NCI-H1930 (cell line): Measurements from ENCODE around the gene NOTUM.

ENCODE experiments used
- DNase-seq, 2 experiments: peaks; one replicate each; lab custom pipeline; 2025; lab: John Stamatoyannopoulos, UW

The NOTUM gene

GRCh38 chr17:81961087-81961511 is at the start of gene NOTUM:
NOTUM (minus strand) TSS chr17:81961187; CDS start chr17:81960909, 278 bp downstream.
- no peak for DNase-seq

DNA sequence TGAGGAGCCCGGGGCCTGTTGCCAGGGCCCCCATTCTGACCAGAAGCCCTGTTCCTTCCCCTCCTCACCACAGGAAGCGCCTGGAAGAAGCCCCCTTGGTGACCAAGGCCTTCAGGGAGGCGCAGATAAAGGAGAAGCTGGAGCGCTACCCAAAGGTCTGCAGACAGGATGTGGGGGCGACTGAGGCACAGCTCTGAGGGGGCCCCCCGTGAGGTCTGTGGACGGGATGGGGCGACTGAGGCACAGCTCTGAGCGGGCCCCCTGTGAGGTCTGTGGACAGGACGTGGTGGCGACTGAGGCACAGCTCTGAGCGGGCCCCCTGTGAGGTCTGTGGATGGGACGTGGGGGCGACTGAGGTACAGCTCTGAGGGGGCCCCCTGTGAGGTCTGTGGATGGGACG is 48.4 kb upstream of the NOTUM start:
- no peak for DNase-seq

DNA sequence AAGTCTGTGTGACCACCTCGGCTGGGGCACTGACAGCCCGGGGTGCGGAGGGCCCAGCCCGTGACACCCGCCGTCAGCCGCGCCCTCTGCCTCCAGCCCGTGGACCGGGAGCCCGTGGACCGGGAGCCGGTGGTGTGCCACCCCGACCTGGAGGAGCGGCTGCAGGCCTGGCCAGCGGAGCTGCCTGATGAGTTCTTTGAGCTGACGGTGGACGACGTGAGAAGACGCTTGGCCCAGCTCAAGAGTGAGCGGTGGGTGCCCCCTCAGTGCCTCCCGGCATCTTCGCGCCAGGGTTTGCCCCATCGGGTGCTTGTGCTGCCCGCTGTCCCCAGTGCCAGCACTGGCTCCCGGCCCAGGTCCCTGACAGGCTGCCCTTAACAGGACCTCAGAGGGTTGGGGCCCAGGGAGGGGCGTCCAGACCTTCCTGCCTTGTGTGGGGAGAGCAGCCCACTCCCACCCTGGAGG is 48.0 kb upstream of the NOTUM start:
- no peak for DNase-seq

DNA sequence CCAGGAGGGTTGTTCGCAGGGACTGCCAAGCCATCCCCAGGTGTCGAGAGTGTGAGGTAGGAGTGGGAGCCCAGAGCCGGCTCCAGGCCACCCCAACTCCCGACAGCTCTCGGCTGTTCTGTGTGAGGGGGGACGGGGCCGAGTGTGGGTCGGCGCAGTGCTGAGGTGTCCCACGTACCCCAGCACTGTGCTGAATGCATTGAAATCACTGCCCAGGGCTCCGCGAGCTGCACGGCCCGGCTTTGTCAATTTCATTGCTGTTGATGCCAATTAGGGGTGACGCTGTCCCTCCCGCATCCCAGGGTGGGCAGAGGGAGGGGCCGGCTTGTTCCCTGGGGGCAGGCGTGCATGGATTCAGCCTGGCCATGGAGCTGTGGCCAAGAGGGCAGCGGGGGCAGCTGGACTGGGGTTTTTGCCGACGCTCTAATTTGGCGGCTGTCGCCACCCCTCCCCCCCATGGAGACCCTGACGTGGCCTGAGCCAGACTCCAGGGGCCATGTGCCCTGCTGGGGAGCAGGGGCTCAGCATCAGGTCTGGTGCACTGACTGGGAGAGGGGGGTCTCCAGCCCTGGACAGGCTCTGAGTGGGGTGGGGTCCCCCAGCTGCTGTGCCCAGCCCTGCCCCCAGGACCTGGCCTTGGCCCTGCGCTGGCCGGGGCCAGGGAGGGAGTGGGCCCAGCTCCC is 47.4 kb upstream of the NOTUM start:
- no peak for DNase-seq

- DNase-seq: no peak
Observed at GRCh38 chr17:82007495-82008257, 46.7 kb upstream of the NOTUM start.

GRCh38 chr17:82007228-82007494 is 46.2 kb upstream of the NOTUM start:
- no peak for DNase-seq

DNA sequence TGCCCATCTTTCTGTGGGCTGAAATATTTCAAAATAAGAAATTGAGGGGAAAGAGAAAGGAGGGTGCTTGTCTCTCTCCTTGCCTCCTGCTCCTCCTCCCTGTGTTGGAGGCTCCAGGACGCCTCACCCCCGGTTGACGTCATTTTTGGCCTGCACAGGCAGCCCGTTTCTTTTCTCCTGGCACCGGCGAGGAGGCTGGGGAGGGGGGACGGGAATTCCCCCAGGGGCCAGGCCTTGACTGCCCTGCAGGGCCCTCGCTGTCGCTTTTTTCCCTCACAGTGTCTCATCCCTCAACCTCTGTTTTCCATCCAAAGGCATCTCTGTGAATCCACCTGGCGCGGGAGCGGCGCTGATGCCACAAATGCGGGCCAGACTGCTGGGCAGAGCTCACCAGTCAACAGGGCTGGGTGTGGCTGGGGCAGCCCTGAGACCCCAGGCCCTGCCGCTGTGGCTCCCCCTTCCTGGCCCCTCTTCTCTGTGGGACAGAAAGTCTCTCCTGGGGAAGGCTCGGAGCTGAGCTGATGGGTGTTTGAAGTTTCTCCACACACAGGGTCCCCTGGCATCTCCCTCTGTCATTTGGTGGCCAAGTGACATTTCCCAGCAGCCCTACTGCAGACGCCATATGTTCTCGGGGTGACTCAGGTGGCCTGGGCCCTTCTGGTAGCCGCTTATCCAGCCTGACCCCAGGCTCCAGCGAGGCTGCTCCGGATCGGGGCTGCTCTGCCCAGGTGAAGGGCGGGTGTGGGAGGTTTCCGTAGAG is 45.7 kb upstream of the NOTUM start:
- DNase-seq: no peak

DNA sequence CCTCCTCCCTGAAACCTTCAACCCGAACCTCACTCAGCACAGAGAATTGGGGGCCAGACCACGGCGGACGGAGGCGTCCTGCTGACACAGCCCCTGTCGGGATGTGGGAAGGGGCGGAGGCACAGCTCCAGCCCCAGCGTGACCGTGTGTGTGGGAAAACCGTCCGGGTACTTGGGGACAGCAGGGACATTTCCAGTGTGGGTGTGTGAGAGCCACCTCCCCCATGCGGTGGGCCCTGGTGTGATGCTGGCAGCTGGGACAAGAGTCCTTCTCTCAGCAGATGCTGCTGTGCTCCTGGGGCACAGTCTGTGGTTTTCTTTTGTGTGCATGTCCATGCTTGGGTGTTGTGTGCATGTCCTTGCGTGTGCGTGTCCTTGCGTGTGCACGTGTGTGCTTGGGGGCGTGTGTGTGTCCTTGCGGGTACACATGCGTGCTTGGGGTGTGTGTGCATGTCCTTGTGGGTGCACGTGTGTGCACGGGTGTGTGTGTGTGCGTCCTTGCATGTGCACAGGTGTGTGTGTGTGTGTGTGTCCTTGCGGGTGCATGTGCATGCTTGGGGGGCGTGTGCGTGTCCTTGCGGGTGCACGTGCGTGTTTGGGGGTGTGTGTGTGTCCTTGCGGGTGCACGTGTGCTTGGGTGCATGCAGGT is 44.8 kb upstream of the NOTUM start:
- no peak for DNase-seq

DNA sequence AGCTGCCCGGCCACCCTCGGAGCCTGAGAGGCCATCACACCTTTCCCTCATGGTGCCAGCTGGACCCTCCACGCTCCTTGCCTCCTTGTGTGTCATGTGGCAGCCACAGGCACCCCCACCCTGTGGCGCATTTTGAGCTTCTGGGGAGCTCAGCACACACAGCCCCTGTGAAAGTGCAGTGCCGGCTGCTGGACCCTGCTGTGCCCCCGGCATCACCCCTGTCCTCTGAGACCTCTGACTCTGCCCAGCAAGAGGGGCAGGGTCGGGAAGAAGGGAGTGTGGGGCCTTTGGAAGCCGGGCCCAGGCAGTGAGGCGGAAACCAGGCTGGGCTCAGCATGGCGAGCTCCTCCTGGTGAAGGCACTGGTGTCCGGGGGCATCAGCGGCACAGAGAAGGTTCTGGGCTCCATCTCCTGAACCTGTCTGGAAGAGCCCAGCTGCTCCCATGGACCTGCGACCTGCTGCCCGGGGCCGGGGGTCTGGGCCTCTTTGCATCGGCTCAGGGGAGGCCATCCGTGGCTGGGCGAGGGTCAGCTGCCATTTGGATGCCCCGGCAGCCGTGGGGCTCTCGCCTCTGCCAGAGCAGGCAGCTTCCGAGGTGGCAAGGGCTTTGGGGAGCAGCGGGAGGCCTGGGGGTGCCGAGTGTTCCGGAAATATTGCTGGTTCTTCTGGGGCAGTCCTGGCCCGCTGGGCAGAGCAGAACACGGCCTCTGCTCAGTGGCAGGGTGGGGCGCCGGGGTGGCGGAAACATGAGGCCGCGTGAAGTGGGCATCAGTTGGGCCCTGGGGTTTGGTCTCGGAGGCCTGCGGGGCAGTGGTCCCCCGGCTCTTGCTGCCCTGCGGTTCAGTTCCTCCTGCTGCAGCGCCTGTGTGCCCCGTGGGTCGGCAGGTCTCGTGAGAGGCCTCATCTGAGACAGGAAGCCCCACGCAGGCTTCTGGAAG is 43.8 kb upstream of the NOTUM start:
- no peak for DNase-seq

- no peak for DNase-seq
Observed at GRCh38 chr17:82003411-82004381, 42.7 kb upstream of the NOTUM start.

DNA sequence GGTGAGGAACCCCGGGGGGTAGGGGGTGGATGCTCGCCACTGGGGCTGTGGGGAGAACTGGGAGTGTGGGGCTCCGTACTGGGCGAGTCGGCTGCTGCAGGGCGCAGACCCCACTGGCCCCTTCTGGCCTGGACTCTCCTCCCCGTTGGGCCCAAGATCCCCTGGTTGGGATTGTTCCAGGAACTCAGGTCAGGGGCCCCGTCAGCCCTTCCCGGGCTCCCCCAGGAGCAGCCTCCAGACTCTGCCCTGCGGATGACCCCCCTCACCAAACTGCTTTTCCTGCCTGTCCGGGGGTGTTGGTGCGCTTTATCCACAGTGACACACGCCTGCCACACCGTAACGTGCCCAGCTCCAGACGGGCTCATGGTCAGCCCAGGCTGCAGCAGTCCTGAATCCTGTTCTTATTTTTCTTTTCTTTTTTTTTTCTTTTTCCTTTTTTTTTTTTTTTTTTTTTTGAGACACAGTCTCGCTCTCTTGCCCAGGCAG is 40.6 kb upstream of the NOTUM start:
- no peak for DNase-seq

DNA sequence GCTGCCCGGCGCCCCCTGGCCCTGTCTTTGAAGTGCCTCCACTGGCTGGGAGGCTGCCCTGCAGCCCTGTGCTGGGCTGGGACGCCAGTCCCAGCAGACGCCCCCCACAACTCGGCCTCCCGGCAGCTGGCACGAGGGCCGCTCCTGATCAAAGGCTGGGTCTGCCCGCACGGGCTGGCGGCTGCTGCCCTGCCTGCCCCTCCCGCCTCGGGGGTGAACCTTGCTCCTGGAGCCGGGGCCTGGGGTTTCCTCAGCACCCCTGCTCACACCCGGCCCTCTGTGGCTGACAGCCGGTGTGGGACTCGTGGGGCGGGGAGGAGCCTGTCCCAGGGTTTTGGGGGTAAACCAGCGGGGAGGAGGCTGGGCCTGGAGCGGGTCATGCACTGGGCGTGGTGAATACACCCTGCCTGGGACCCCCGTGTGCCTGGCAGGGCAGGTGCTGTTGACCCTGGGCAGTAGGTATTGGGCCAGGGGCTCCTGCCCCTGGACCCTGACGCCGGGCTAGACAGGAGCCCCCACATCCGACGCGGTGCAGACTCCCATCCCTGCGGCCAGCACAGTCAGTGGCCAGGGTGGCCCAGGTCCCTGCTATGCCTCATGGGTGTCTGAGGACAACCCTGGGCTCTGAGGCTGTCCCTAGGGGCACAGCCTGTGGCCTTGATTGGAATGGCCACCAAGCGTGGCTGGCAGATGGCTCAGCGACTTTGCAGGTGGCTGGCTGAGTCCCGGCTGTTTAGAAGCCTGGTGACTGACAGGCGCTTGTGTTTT is 40.0 kb upstream of the NOTUM start:
- no peak for DNase-seq

DNA sequence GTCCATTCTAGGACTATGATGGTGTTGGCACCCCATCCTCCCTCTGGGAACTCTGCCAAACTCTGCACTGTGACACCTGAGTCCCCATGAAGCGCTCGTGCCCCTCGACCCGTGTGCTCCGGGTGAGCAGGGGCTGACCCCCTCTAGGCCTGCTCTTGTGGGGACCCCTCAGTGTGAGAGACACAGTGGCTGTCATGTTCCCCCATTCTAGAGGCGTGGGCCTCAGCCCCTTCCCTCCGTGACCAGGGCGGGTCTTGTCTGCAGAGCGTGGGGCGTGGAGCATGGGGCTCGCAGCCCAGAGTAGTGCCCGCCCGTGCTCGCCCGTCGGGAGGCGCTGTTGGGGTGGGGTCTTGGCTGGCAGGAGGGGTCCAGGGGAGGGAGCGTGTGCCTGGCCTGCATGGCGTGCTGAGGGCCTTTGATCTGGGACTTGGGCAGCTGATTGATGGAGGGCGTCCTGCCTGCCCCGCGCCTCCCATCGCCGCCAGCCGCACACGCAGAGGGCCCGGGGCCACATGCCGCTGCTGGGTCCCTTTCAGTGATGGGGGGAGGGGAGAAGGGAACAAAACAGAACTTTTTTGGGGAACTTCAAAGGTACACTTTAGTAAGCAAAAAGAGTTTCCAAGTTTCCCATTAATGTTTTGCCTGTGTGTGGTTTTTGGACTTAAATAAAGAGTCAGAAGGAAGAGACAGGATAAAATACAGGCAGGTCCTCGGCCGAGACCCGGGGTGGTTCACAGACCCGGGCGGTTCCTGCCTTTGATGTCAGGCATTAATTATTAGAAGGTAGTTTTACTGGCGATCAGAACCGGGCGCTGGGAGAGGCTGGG is 39.2 kb upstream of the NOTUM start:
- no peak for DNase-seq

DNA sequence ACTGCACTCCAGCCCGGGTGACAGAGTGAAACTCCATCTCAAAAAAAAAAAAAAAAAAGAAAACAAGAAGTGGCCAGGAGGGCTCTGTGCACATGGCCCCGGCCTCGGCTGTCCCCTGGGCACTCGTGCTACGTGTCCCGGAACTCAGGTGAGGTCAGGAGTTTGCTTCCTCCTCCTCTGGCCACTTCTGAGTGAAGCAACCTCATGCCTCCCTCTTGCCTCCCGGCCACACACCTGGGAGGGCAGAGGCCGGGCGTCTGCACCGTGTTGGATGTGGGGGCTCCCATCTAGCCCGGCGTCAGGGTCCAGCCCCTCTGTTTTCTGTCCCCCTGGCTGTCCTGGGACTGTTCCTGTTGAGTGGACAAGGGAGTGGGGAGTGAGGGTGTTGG is 38.6 kb upstream of the NOTUM start:
- no peak for DNase-seq

GRCh38 chr17:81998691-81999438 is 37.9 kb upstream of the NOTUM start:
- no peak for DNase-seq

DNA sequence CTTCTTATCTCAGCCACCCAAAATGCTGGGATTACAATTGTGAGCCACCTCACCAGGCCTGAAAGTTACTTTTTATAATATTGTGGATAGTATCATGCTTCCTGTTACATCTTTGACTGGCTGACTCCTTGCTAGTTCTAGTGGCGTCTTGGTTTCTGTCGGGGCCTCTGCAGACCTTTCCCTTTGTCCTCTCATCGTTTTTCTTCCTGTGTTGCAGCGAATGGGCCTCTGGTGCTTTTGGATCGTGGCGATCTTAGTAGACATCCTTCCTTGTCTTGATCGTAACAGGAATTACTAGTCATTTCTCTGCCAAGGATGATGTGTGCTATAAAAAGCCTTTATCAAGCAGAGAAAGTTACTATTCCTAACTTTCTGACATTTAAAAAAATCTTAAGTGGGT is 37.2 kb upstream of the NOTUM start:
- DNase-seq: no peak

DNA sequence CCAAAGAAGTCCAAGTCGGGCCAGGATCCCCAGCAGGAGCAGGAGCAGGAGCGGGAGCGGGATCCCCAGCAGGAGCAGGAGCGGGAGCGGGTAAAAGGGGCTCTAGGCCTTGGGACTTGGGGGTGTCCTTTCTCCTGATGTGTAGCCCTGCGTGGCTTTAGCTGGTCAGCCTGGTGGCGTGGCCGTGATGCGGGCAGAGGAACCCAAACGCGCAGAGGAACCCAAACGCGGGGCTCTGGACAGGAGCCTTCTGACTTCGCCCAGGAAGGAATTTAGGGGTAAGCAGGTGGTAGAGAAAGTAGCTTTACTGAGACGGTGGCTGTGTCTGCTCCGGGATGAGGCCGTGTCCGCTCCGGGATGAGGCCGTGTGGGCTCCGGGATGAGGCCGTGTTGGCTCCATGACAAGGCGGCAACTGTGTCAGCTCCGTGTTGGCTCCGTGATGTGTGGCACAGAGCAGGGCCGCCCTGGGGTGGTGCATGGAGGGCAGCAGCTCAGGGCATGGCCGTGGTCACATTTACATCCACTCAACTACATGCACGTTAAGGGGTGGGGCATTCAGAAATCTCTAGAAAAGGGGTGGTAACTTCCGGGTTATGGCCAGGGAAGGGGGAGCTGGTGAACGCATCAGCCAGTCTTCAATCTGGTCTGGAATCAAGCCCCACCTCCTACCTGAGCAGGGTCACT is 35.9 kb upstream of the NOTUM start:
- DNase-seq: no peak
